Measurements from ENCODE around the gene GRAMD2B. TPM values are rescaled to one million over a fixed set of nuclear protein-coding genes. Genes with fewer than 3 reads are reported as not detected.
"Not testable (repeated sequence)": the region's sequence is repeated elsewhere in the genome, so short reads cannot be mapped to it uniquely, and the experiment has no call there.

Gene GRAMD2B
- total and polyA plus RNA-seq, 5 donors from 2014 or later = 6.5 to 16.8 (median 8.1) TPM

DNA sequence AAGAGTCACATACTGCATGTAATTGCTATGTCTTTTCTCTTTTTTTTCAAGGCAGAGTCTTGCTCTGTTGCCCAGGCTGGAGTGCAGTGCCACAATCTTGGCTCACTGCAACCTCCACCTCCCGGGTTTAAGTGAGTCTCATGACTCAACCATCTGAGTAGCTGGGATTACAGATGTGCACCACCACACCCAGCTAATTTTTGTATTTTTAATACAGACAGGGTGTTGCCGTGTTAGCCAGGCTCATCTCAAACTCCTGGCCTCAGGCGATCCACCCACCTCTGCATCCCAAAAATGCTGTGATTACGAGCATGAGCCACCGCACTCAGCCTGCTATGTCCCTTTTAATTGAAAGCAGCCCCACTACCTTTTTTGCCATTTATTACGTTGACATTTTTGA is 47.3 kb downstream of the GRAMD2B start:
- not testable (repeated sequence) for DNase-seq; H3K4me1 ChIP-seq (ENCODE audit: control insufficient read depth, insufficient read depth, low read length, poor library complexity, severe bottlenecking); ATAC-seq (ENCODE audit: low read depth in 2 of 2); H3K4me3 Mint-ChIP-seq; H3K9me3 ChIP-seq (ENCODE audit: control insufficient read depth in 2 of 2, low read length in 2 of 2); H3K27ac Mint-ChIP-seq; H3K27me3 ChIP-seq (ENCODE audit: control insufficient read depth, insufficient read depth, low read length); H3K27me3 Mint-ChIP-seq; H3K27ac ChIP-seq (ENCODE audit: insufficient read depth, low read length, poor library complexity, severe bottlenecking); H3K4me3 ChIP-seq (ENCODE audit: low read depth, low read length); H3K9me3 Mint-ChIP-seq; H3K4me1 Mint-ChIP-seq
- peaks cover 18% of the 10 kb centered on the region for H3K36me3 ChIP-seq (ENCODE audit: control insufficient read depth, insufficient read depth, low read length)
- peaks cover 42% of the 10 kb centered on the region for H3K36me3 Mint-ChIP-seq

DNA sequence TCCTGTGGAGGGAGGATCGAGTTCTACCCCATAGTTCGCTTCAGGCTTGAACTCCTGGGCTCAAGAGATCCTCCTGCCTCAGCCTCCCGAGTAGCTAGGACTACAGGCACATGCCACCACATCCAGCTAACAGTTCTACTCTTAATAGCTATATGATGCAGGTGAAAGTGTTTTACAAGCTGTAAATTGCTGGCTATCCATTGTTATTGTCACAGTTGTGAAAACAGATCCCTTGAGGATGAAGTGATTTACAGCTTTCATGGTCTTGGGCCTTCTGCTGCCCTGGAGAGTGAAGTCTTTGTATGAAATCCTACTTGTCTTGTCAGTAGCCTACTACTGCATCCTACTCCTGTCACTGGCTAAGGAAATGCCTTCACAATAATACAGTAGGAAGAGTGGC is 48.0 kb downstream of the GRAMD2B start:
- DNase-seq = no peak
- Mint-ChIP-seq H3K4me3 (no peak overlapping the region), H3K36me3 (peaks cover 41% of the 10 kb centered on the region), H3K27me3 (no peaks in the 10 kb centered on the region), H3K9me3 (no peaks in the 10 kb centered on the region), H3K27ac (peak overlapping the region in 1 of 3 donors; percentile 17), H3K4me1 (peaks cover 0 to 5% (median 2%) of the 10 kb centered on the region in 4 donors)
- Histone ChIP-seq H3K36me3 (ENCODE audit: control insufficient read depth, insufficient read depth, low read length) (peaks cover 18% of the 10 kb centered on the region), H3K9me3 (ENCODE audit: control insufficient read depth in 2 of 2, low read length in 2 of 2) (no peaks in the 10 kb centered on the region), H3K27ac (ENCODE audit: insufficient read depth, low read length, poor library complexity, severe bottlenecking) (no peak overlapping the region), H3K27me3 (ENCODE audit: control insufficient read depth, insufficient read depth, low read length) (no peaks in the 10 kb centered on the region), H3K4me1 (ENCODE audit: control insufficient read depth, insufficient read depth, low read length, poor library complexity, severe bottlenecking) (no peaks in the 10 kb centered on the region), H3K4me3 (ENCODE audit: low read depth, low read length) (no peak overlapping the region)
- no peak for ATAC-seq (ENCODE audit: low read depth in 2 of 2)

DNA sequence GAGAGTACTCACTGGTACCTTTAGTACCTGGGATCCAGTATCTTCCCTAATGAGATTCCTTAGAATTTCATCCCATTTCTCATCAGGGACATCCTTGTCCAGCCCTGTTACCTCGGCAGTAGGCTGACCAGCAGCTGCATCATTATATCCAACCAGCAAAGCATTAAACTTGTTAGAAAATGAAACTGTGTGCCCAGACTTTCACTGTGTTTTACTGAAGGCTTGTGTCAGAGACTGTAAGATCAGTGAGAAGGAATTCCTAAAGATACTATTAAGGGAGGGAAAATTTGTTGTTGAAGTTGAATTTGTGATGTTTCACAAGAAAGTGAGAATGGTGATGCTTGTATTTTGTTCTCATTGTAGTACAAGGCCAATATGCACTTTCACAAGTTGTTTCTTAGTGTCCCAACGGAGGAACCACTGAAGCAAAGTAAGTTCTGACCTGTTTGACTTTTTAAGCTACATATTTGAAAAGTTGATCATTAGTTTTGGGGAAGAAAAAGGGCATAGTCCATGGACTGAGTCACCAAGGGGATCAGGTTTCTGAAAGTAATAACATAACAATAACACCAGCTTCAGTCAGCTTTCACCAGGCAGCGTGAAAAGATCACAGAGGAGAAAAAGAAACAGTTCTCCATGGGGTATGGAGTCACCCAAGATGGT is 48.8 kb downstream of the GRAMD2B start:
- no peaks in the 10 kb centered on the region for H3K4me1 ChIP-seq (ENCODE audit: control insufficient read depth, insufficient read depth, low read length, poor library complexity, severe bottlenecking)
- no peaks in the 10 kb centered on the region for H3K27me3 Mint-ChIP-seq
- H3K36me3 Mint-ChIP-seq = peaks cover 35% of the 10 kb centered on the region
- H3K27ac Mint-ChIP-seq = peak overlapping the region; percentile 10 to 51 (median 34)
- no peaks in the 10 kb centered on the region for H3K9me3 Mint-ChIP-seq
- no peaks in the 10 kb centered on the region for H3K27me3 ChIP-seq (ENCODE audit: control insufficient read depth, insufficient read depth, low read length)
- H3K4me3 ChIP-seq (ENCODE audit: low read depth, low read length) = no peak overlapping the region
- peaks cover 18% of the 10 kb centered on the region for H3K36me3 ChIP-seq (ENCODE audit: control insufficient read depth, insufficient read depth, low read length)
- no peaks in the 10 kb centered on the region for H3K9me3 ChIP-seq (ENCODE audit: control insufficient read depth in 2 of 2, low read length in 2 of 2)
- H3K27ac ChIP-seq (ENCODE audit: insufficient read depth, low read length, poor library complexity, severe bottlenecking) = no peak overlapping the region
- DNase-seq = no peak
- peaks cover 0 to 6% (median 2%) of the 10 kb centered on the region in 4 donors for H3K4me1 Mint-ChIP-seq
- ATAC-seq (ENCODE audit: low read depth in 2 of 2) = no peak
- no peak overlapping the region for H3K4me3 Mint-ChIP-seq

DNA sequence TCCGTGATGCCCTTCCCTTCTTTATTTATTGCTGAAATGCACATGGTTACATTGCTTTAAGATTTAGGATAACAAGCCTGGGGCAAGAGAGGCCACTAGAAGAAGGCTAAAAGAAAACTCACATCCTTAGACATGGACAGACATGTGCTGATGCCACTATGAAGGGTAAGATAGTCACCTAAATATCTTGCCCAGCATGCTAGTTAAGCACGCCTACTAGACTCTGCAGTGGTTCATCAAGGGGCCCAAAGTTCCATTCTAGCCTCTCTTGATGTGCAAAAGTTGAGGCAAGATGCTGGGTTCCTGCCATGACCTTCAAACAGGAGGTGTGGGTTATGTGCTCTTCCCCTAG is 49.3 kb downstream of the GRAMD2B start:
- Mint-ChIP-seq H3K27me3 (no peaks in the 10 kb centered on the region), H3K36me3 (peaks cover 35% of the 10 kb centered on the region), H3K4me3 (no peak overlapping the region), H3K9me3 (no peaks in the 10 kb centered on the region), H3K4me1 (peaks cover 0 to 6% (median 2%) of the 10 kb centered on the region in 4 donors), H3K27ac (peak overlapping the region; percentile 10 to 51 (median 34))
- no peak overlapping the region for H3K27ac ChIP-seq (ENCODE audit: insufficient read depth, low read length, poor library complexity, severe bottlenecking)
- DNase-seq = no peak
- ATAC-seq (ENCODE audit: low read depth in 2 of 2) = no peak
- H3K4me3 ChIP-seq (ENCODE audit: low read depth, low read length) = no peak overlapping the region
- peaks cover 18% of the 10 kb centered on the region for H3K36me3 ChIP-seq (ENCODE audit: control insufficient read depth, insufficient read depth, low read length)
- no peaks in the 10 kb centered on the region for H3K4me1 ChIP-seq (ENCODE audit: control insufficient read depth, insufficient read depth, low read length, poor library complexity, severe bottlenecking)
- H3K9me3 ChIP-seq (ENCODE audit: control insufficient read depth in 2 of 2, low read length in 2 of 2) = no peaks in the 10 kb centered on the region
- no peaks in the 10 kb centered on the region for H3K27me3 ChIP-seq (ENCODE audit: control insufficient read depth, insufficient read depth, low read length)

DNA sequence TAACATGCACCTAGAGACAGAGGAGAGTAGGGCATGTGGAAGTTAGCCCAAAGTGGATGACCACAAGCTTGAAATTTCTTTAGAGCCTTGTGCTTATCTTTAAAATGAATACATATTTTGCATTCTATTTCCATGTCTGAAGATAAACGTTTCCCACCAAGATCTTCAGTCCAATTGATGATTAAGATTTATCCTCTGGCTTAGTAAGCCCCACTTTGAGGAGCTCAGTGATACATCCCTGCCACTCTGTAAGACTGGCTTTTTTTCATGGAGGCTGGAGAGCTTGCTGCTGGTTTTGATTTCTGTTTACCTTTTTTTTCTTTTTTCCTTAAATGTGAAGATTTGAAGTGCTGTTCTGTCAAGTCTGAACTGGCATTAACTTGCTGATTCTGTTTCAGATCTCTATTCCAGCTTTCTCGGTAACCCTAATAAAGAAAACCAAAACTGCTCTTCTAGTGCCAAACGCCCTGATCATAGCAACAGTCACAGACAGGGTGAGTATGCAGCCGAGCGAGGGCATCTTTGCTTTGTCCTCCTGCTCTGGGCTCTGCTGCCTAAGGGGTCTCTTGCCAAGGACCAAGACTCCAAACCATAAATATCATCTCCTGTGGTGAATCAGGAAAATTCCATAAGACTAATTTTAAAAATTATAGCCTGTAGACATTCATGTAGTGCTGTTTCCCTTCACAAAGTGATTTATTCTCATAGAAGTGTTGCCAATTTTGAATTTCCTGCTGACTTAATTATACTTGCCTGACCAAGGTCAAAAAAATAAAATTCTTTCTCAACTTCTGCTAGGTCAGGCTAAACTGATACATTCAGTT is 54.3 kb downstream of the GRAMD2B start:
- Mint-ChIP-seq H3K4me3 (no peak overlapping the region), H3K4me1 (peaks cover 0 to 1% (median 0%) of the 10 kb centered on the region in 4 donors), H3K27me3 (no peaks in the 10 kb centered on the region), H3K27ac (peak overlapping the region in 1 of 3 donors; percentile 42), H3K36me3 (peaks cover 33% of the 10 kb centered on the region), H3K9me3 (no peaks in the 10 kb centered on the region)
- H3K27ac ChIP-seq (ENCODE audit: insufficient read depth, low read length, poor library complexity, severe bottlenecking) = no peak overlapping the region
- ATAC-seq (ENCODE audit: low read depth in 2 of 2) (no peak), DNase-seq (no peak)
- H3K36me3 ChIP-seq (ENCODE audit: control insufficient read depth, insufficient read depth, low read length) = peaks cover 33% of the 10 kb centered on the region
- H3K9me3 ChIP-seq (ENCODE audit: control insufficient read depth in 2 of 2, low read length in 2 of 2) = no peaks in the 10 kb centered on the region
- no peak overlapping the region for H3K4me3 ChIP-seq (ENCODE audit: low read depth, low read length)
- H3K4me1 ChIP-seq (ENCODE audit: control insufficient read depth, insufficient read depth, low read length, poor library complexity, severe bottlenecking) = no peaks in the 10 kb centered on the region
- H3K27me3 ChIP-seq (ENCODE audit: control insufficient read depth, insufficient read depth, low read length) = no peaks in the 10 kb centered on the region

DNA sequence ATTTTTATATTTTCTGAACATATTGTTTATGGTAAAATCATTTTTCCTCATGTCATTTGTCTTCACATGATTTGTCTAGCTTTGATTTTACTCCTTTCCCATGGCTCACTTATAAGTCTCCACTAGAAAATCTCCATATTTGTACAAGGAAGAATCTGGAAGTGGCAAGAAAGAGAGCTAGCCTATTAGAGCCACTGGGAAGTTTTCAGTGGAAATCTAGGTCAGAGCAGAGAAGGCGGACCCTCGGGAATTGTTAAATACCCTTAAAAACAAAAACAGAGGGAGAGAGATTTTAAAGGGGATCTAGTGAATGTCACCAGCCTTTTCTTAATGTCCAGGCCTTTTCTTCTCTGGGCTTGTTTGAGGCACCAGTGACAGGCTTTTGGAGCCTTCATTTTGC is 56.6 kb downstream of the GRAMD2B start:
- H3K4me1 ChIP-seq (ENCODE audit: control insufficient read depth, insufficient read depth, low read length, poor library complexity, severe bottlenecking) = no peaks in the 10 kb centered on the region
- peaks cover 26% of the 10 kb centered on the region for H3K36me3 ChIP-seq (ENCODE audit: control insufficient read depth, insufficient read depth, low read length)
- Mint-ChIP-seq H3K9me3 (no peaks in the 10 kb centered on the region), H3K4me3 (no peak overlapping the region), H3K36me3 (peaks cover 31% of the 10 kb centered on the region), H3K27me3 (no peaks in the 10 kb centered on the region), H3K27ac (no peak overlapping the region), H3K4me1 (peaks cover 0 to 4% (median under 1%) of the 10 kb centered on the region in 4 donors)
- H3K9me3 ChIP-seq (ENCODE audit: control insufficient read depth in 2 of 2, low read length in 2 of 2) = no peaks in the 10 kb centered on the region
- H3K27me3 ChIP-seq (ENCODE audit: control insufficient read depth, insufficient read depth, low read length) = no peaks in the 10 kb centered on the region
- no peak overlapping the region for H3K27ac ChIP-seq (ENCODE audit: insufficient read depth, low read length, poor library complexity, severe bottlenecking)
- H3K4me3 ChIP-seq (ENCODE audit: low read depth, low read length) = no peak overlapping the region
- ATAC-seq (ENCODE audit: low read depth in 2 of 2) = no peak
- DNase-seq = no peak

DNA sequence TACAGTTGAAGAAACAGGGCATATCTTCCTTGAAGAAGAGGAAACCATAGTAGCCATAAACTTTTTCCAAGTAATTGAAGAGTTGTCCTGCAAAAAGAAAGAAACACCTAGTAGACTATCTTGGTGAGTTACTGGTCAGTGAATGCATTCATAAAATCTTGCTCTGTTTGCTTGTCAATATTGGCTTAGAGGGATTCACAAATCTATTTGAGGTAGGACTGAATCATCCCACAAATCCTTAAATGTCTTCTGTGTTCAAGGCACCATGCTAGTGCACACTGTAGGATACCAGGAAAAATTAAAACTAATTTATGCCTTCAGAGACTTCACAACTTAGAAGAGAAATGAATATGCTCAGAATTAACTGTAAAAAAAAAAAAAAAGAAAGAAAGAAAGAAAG is 57.6 kb downstream of the GRAMD2B start:
- ATAC-seq (ENCODE audit: low read depth in 2 of 2) (no peak), DNase-seq (no peak)
- H3K4me3 Mint-ChIP-seq = no peak overlapping the region
- Histone ChIP-seq H3K27me3 (ENCODE audit: control insufficient read depth, insufficient read depth, low read length) (no peaks in the 10 kb centered on the region), H3K9me3 (ENCODE audit: control insufficient read depth in 2 of 2, low read length in 2 of 2) (no peaks in the 10 kb centered on the region), H3K4me1 (ENCODE audit: control insufficient read depth, insufficient read depth, low read length, poor library complexity, severe bottlenecking) (no peaks in the 10 kb centered on the region), H3K36me3 (ENCODE audit: control insufficient read depth, insufficient read depth, low read length) (peaks cover 28% of the 10 kb centered on the region), H3K27ac (ENCODE audit: insufficient read depth, low read length, poor library complexity, severe bottlenecking) (no peak overlapping the region), H3K4me3 (ENCODE audit: low read depth, low read length) (no peak overlapping the region)
- no peaks in the 10 kb centered on the region for H3K9me3 Mint-ChIP-seq
- H3K27me3 Mint-ChIP-seq = no peaks in the 10 kb centered on the region
- no peak overlapping the region for H3K27ac Mint-ChIP-seq
- peaks cover 0 to 4% (median under 1%) of the 10 kb centered on the region in 4 donors for H3K4me1 Mint-ChIP-seq
- peaks cover 31% of the 10 kb centered on the region for H3K36me3 Mint-ChIP-seq

All from CD4-positive, CD25-positive, alpha-beta regulatory T cell (primary cell).